Endothelial cell of umbilical vein (primary cell): ENCODE measurements around the gene DAB1.

Experiments used
- EZH2 ChIP-seq: IDR thresholded peaks from 2 replicates; pipeline ENCODE4 v1.6.1; 2012; ENCODE audit warnings: borderline replicate concordance, low read depth, mild to moderate bottlenecking, moderate library complexity, low read length, inconsistent platforms; ENCODE audit not compliant: severe bottlenecking
- GATA2 ChIP-seq: IDR thresholded peaks from 2 replicates; pipeline ENCODE4 v1.7.0; 2011; ENCODE audit warnings: low read depth, mild to moderate bottlenecking, moderate library complexity, mixed read lengths, low read length; ENCODE audit not compliant: insufficient read length, insufficient read depth
- MYC ChIP-seq: IDR thresholded peaks from one replicate; pipeline ENCODE4 v1.6.1; 2011; ENCODE audit warnings: mild to moderate bottlenecking, low read depth, low read length
- POLR2A ChIP-seq: IDR thresholded peaks from 2 replicates; pipeline ENCODE4 v1.6.1; 2012; ENCODE audit warnings: low read depth, mild to moderate bottlenecking, control low read depth, low read length
- POLR2AphosphoS5 ChIP-seq: IDR thresholded peaks from 2 replicates; pipeline ENCODE4 v1.6.1; 2012; ENCODE audit warnings: low read depth, mild to moderate bottlenecking, control low read depth, low read length, moderate library complexity; ENCODE audit not compliant: insufficient read depth
- TF ChIP-seq, protein P1 (sequence below), 2 donors: IDR thresholded peaks; 1 replicate in 1 of 2; 2 replicates in 1 of 2; pipeline ENCODE4 v1.5.1; 2011; ENCODE audit warnings: low read length in 2 of 2, mild to moderate bottlenecking in 2 of 2, moderate library complexity in 2 of 2, control low read depth in 1 of 2, inconsistent platforms in 1 of 2, low read depth in 1 of 2; ENCODE audit not compliant: insufficient read depth in 1 of 2; ENCODE audit errors: extremely low read depth in 1 of 2
- TF ChIP-seq, protein P2 (sequence below): IDR thresholded peaks from 2 replicates; pipeline ENCODE4 v1.6.1; 2011; ENCODE audit not compliant: insufficient read depth, insufficient read length

DNA sequence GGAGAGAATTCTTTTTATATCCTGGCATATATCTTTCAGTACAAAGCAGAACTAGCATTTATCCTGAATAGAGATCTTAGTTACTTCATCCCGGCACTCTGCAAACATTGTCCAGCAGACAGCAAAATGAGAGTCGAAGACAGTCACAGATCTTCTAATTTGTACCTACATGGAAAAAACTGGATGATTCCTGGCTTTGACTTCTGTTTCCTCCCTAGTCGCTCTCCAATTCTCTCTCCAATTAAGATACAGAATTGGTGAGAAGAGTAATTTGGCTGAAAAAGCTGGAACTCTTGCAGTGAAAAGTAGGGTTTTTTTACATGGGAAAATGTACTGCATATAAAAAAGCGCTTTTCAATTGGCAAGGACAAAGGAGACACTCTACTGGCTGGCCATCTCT lies 307.0 kb downstream of the DAB1 start:
- TF ChIP-seq, protein P1, sequence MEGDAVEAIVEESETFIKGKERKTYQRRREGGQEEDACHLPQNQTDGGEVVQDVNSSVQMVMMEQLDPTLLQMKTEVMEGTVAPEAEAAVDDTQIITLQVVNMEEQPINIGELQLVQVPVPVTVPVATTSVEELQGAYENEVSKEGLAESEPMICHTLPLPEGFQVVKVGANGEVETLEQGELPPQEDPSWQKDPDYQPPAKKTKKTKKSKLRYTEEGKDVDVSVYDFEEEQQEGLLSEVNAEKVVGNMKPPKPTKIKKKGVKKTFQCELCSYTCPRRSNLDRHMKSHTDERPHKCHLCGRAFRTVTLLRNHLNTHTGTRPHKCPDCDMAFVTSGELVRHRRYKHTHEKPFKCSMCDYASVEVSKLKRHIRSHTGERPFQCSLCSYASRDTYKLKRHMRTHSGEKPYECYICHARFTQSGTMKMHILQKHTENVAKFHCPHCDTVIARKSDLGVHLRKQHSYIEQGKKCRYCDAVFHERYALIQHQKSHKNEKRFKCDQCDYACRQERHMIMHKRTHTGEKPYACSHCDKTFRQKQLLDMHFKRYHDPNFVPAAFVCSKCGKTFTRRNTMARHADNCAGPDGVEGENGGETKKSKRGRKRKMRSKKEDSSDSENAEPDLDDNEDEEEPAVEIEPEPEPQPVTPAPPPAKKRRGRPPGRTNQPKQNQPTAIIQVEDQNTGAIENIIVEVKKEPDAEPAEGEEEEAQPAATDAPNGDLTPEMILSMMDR (IDR thresholded peaks at IDR 0.05; ENCODE audit: extremely low read depth in 1 of 2, insufficient read depth in 1 of 2, low read depth in 1 of 2, low read length in 2 of 2) = no peak
- TF ChIP-seq EZH2 (no peak), POLR2A (no peak), POLR2AphosphoS5 (no peak), MYC (no peak), GATA2 (no peak)
- TF ChIP-seq, protein P2, sequence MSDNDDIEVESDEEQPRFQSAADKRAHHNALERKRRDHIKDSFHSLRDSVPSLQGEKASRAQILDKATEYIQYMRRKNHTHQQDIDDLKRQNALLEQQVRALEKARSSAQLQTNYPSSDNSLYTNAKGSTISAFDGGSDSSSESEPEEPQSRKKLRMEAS = no peak
